GM23248 (cell line): Measurements from ENCODE around the gene COA8. TPM values are rescaled to one million over a fixed set of nuclear protein-coding genes. Genes with fewer than 3 reads are reported as not detected.

Experiments
- DNase-seq: peaks from one replicate; pipeline ENCODE4 v3.0.0-alpha.2; 2015
- H2AFZ ChIP-seq: fragments of 200-600 bp; sonication (generic); 2 replicates; pipeline ENCODE4 v1.6.1; 2016; ENCODE audit warnings: antibody characterized with exemption
- H3F3A ChIP-seq: fragments of 200-600 bp; sonication (generic); 2 replicates; pipeline ENCODE4 v1.6.1; 2016; ENCODE audit warnings: mild to moderate bottlenecking, antibody characterized with exemption, mixed run types; ENCODE audit not compliant: insufficient read depth
- H3K27ac ChIP-seq: fragments of 200-600 bp; sonication (generic); 2 replicates; pipeline ENCODE4 v1.5.1; 2016; ENCODE audit warnings: mild to moderate bottlenecking
- H3K27me3 ChIP-seq: fragments of 200-600 bp; sonication (generic); replicated peaks from 2 replicates; pipeline ENCODE4 v1.6.1; 2016; ENCODE audit warnings: mild to moderate bottlenecking; ENCODE audit not compliant: insufficient read depth
- H3K36me3 ChIP-seq: fragments of 200-600 bp; sonication (generic); 2 replicates; pipeline ENCODE4 v1.6.1; 2016; ENCODE audit warnings: low read depth, mild to moderate bottlenecking
- H3K4me1 ChIP-seq: fragments of 200-600 bp; sonication (generic); 2 replicates; pipeline ENCODE4 v1.6.1; 2016; ENCODE audit warnings: mild to moderate bottlenecking; ENCODE audit not compliant: insufficient read depth
- H3K4me2 ChIP-seq: fragments of 200-600 bp; sonication (generic); one replicate; pipeline ENCODE4 v1.6.1; 2016; ENCODE audit warnings: mild to moderate bottlenecking; ENCODE audit not compliant: unreplicated experiment
- H3K4me3 ChIP-seq: fragments of 200-600 bp; sonication (generic); 2 replicates; pipeline ENCODE4 v1.5.1; 2016; ENCODE audit warnings: mild to moderate bottlenecking
- H3K79me2 ChIP-seq: fragments of 200-600 bp; sonication (generic); 2 replicates; pipeline ENCODE4 v1.6.1; 2016; ENCODE audit warnings: mild to moderate bottlenecking; ENCODE audit not compliant: insufficient read depth
- H3K9ac ChIP-seq: fragments of 200-600 bp; sonication (generic); 2 replicates; pipeline ENCODE4 v1.6.1; 2016; ENCODE audit warnings: mild to moderate bottlenecking
- H3K9me2 ChIP-seq: fragments of 200-600 bp; sonication (generic); 2 replicates; pipeline ENCODE4 v1.6.1; 2016; ENCODE audit warnings: mixed run types, mild to moderate bottlenecking, moderate library complexity; ENCODE audit not compliant: insufficient read depth
- H3K9me3 ChIP-seq: fragments of 200-600 bp; sonication (generic); one replicate; pipeline ENCODE4 v1.6.1; 2017; ENCODE audit warnings: low read depth
- H4K20me1 ChIP-seq: fragments of 200-600 bp; sonication (generic); 2 replicates; pipeline ENCODE4 v1.6.0; 2016; ENCODE audit not compliant: insufficient read depth
- EZH2 ChIP-seq: fragments of 200-600 bp; sonication (generic); IDR thresholded peaks from 2 replicates; pipeline ENCODE4 v1.6.1; 2018; ENCODE audit warnings: antibody characterized with exemption, mild to moderate bottlenecking; ENCODE audit not compliant: insufficient read depth, poor library complexity, severe bottlenecking
- EZH2phosphoT487 ChIP-seq: fragments of 200-600 bp; sonication (generic); IDR thresholded peaks from 2 replicates; pipeline ENCODE4 v1.6.1; 2018; ENCODE audit warnings: antibody characterized with exemption, moderate library complexity, mild to moderate bottlenecking, low read depth; ENCODE audit not compliant: insufficient read depth
- WGBS, 2 experiments: methylation state at CpG; one replicate each; pipeline ENCODE4 v1.1.6; 2015 to 2017; ENCODE audit warnings: low lambda C conversion rate in 2 of 2, low coverage in 1 of 2; ENCODE audit errors: missing lambda C conversion rate in 2 of 2; 5-methylcytosine and 5-hydroxymethylcytosine counted together
- in situ Hi-C: fragments of 300-500 bp; cut with MboI; formaldehyde crosslinking; loops from 2 replicates; pipeline ENCODE4 v1.15.0; 2020
- polyA plus RNA-seq: library from polyadenylated mRNA; unstranded; fragments of >200 nt; fragmentation: Nextera tagmentation; extraction: Ambion mirVana; gene quantifications from 2 replicates; pipeline ENCODE4 v1.2.1, GENCODE V29; 2016
- total RNA-seq: library from RNA; depleted of rRNA; stranded (reverse); fragments of >200 nt; shearing (Covaris generic); gene quantifications from 2 replicates; pipeline ENCODE4 v1.2.3, GENCODE V29; 2014

COA8 gene
- total and polyA plus RNA-seq, 2 experiments from 2014 or later = 28.9 to 96.3 TPM

- no peak for TF ChIP-seq EZH2
- TF ChIP-seq EZH2phosphoT487 = no peak
- in situ Hi-C loops = no loop called here
- Histone ChIP-seq H3K4me3 (no peak overlapping the region), H3K36me3 (no peaks in the 10 kb centered on the region), H3K9me2 (no peaks in the 10 kb centered on the region), H3F3A (peaks cover 19% of the 10 kb centered on the region), H3K4me2 (no peak overlapping the region), H2AFZ (no peak overlapping the region), H3K9ac (peak overlapping the region; percentile 22; the same call in 1 of the 2 replicates), H4K20me1 (no peaks in the 10 kb centered on the region), H3K79me2 (no peaks in the 10 kb centered on the region), H3K27ac (no peak overlapping the region), H3K4me1 (peaks cover 20% of the 10 kb centered on the region), H3K9me3 (no peaks in the 10 kb centered on the region), H3K27me3 (no peaks in the 10 kb centered on the region)
- DNase-seq = peak; percentile 41
- WGBS, 2 experiments = 50 to 51% methylated on average over 17 to 20 of the region's 20 CpGs
These were observed 44.9 kb upstream of the COA8 start for GRCh38 chr14:103517721-103518421.

- TF ChIP-seq EZH2 (no peak), EZH2phosphoT487 (no peak)
- Histone ChIP-seq H3K9me2 (no peaks in the 10 kb centered on the region), H3K27ac (no peak overlapping the region), H3K4me3 (no peak overlapping the region), H3K27me3 (no peaks in the 10 kb centered on the region), H3F3A (peaks cover 14% of the 10 kb centered on the region), H3K79me2 (no peaks in the 10 kb centered on the region), H3K9me3 (no peaks in the 10 kb centered on the region), H3K36me3 (no peaks in the 10 kb centered on the region), H4K20me1 (no peaks in the 10 kb centered on the region), H3K9ac (peak overlapping the region; percentile 22; the same call in 1 of the 2 replicates), H3K4me2 (no peak overlapping the region), H2AFZ (no peak overlapping the region), H3K4me1 (peaks cover 16% of the 10 kb centered on the region)
- in situ Hi-C loops = no loop called here
- DNase-seq = peak; percentile 63
- WGBS, 2 experiments = 51 to 58% methylated on average over 9 of the region's 9 CpGs
These were observed 44.2 kb upstream of the COA8 start for GRCh38 chr14:103518422-103519042.

- H3K36me3 ChIP-seq = no peaks in the 10 kb centered on the region
- no peaks in the 10 kb centered on the region for H3K9me2 ChIP-seq
- no peaks in the 10 kb centered on the region for H3K27me3 ChIP-seq
- H3K9me3 ChIP-seq = no peaks in the 10 kb centered on the region
- H3F3A ChIP-seq = peaks cover 8% of the 10 kb centered on the region; the same call in 1 of the 2 replicates
- no peak overlapping the region for H3K4me3 ChIP-seq
- no peak overlapping the region for H3K4me2 ChIP-seq
- H3K27ac ChIP-seq = peak overlapping the region; percentile 23; the same call in 1 of the 2 replicates
- DNase-seq = peak; percentile 43
- in situ Hi-C loops = no loop called here
- no peak overlapping the region for H3K9ac ChIP-seq
- H2AFZ ChIP-seq = no peak overlapping the region
- no peaks in the 10 kb centered on the region for H3K79me2 ChIP-seq
- no peak for TF ChIP-seq EZH2phosphoT487
- TF ChIP-seq EZH2 = no peak
- H4K20me1 ChIP-seq = no peaks in the 10 kb centered on the region
- H3K4me1 ChIP-seq = peaks cover 11% of the 10 kb centered on the region
- WGBS, 2 experiments = 52 to 53% methylated on average over 13 of the region's 13 CpGs
These were observed 43.5 kb upstream of the COA8 start for GRCh38 chr14:103519043-103519836.

GRCh38 chr14:103519837-103520212 is 42.9 kb upstream of the COA8 start:
- Histone ChIP-seq H3F3A (peaks cover 8% of the 10 kb centered on the region; the same call in 1 of the 2 replicates), H3K9me3 (no peaks in the 10 kb centered on the region), H3K9ac (no peak overlapping the region), H3K79me2 (no peaks in the 10 kb centered on the region), H3K36me3 (no peaks in the 10 kb centered on the region), H3K27ac (peak overlapping the region; percentile 23; the same call in 1 of the 2 replicates), H3K27me3 (no peaks in the 10 kb centered on the region), H4K20me1 (no peaks in the 10 kb centered on the region), H2AFZ (no peak overlapping the region), H3K4me1 (peaks cover 11% of the 10 kb centered on the region), H3K4me2 (no peak overlapping the region), H3K9me2 (no peaks in the 10 kb centered on the region), H3K4me3 (no peak overlapping the region)
- 46 to 51% methylated on average over 16 to 22 of the region's 22 CpGs for WGBS, 2 experiments
- TF ChIP-seq EZH2 (no peak), EZH2phosphoT487 (no peak)
- peak; percentile 53 for DNase-seq
- in situ Hi-C loops = no loop called here
